Measurements from ENCODE around the gene HNRNPF. TPM values are rescaled to one million over a fixed set of nuclear protein-coding genes. Genes with fewer than 3 reads are reported as not detected.

Gene HNRNPF
- total RNA-seq, 6 experiments from 2014 or later = 106 to 160 (median 121) TPM

DNA sequence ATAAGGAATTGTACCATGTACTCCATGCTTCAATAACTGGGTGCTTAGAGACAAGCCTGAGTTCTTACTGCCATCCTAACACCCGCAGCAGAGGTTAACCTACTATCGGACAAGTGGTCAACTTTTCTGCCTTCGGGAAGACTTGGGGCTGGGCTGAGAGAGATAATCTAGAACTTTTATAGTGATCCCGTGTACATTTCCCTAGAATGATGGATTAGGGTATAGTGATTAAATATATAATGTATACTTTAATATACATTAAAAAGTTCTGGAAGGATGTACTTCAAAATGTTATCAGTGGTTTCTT is 12.2 kb upstream of the HNRNPF start:
- peaks cover 0 to 11% (median 6%) of the 10 kb centered on the region in 4 donors for H3K4me1 ChIP-seq
- ATAC-seq = no peak
- no peaks in the 10 kb centered on the region for H3K27me3 ChIP-seq
- peak overlapping the region; percentile 93 to 100 (median 95) for H3K27ac ChIP-seq
- H3K9me3 ChIP-seq = no peaks in the 10 kb centered on the region
- no peaks in the 10 kb centered on the region for H3K36me3 ChIP-seq
- no peak for DNase-seq
- intact Hi-C loops (cut with DNase I) = no loop called here
- 9% methylated on average over 4 of the region's 4 CpGs for WGBS (ENCODE audit: insufficient coverage, low coverage, low lambda C conversion rate, missing lambda C conversion rate)
- H3K4me3 ChIP-seq = peak overlapping the region; percentile 45 to 61 (median 54)
- TF ChIP-seq POLR2A (IDR thresholded peaks at IDR 0.05) = no peak
- TF ChIP-seq, protein P1, sequence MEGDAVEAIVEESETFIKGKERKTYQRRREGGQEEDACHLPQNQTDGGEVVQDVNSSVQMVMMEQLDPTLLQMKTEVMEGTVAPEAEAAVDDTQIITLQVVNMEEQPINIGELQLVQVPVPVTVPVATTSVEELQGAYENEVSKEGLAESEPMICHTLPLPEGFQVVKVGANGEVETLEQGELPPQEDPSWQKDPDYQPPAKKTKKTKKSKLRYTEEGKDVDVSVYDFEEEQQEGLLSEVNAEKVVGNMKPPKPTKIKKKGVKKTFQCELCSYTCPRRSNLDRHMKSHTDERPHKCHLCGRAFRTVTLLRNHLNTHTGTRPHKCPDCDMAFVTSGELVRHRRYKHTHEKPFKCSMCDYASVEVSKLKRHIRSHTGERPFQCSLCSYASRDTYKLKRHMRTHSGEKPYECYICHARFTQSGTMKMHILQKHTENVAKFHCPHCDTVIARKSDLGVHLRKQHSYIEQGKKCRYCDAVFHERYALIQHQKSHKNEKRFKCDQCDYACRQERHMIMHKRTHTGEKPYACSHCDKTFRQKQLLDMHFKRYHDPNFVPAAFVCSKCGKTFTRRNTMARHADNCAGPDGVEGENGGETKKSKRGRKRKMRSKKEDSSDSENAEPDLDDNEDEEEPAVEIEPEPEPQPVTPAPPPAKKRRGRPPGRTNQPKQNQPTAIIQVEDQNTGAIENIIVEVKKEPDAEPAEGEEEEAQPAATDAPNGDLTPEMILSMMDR (IDR thresholded peaks at IDR 0.05) = no peak

DNA sequence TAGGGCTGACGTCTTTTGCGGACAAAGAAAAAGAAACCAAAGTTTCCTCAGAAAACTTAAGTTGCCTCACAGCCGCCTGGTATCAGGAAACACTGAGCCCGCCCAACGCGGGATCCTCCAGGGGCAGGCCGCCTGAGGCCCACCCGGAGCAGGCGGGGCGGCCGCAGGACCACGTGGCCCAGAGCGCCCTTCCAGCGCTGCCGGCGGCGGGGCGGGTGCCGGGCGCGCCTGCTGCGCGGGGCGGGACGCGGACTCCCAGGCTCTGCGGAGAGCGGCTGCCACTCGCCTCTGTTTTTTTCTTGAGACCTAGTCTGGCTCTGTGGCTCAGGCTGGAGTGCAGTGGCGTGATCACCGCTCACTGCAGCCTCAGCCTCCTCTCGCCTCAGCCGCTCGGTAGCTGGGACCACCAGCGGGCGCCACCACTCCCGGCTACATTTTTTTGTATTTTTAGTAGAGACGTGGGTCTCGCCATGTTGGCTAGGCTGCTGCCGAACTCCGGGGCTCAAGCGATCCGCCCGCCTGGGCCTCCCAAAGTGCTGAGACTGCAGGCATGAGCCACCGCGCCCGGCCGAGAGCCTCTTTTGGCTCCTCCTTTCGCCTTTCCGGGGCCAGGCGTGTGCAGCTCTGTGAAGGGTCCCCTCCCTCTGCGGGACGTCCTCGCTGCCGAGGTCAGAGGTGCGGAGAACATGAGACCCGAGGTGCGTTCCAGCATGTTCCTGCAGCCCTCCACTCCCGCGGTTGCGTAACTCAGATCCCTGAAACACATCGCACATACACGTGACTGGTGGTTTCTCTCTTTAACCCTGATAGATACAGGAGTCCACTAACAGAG is 11.6 kb upstream of the HNRNPF start:
- peak; percentile 85 for TF ChIP-seq POLR2A (IDR thresholded peaks at IDR 0.05)
- TF ChIP-seq, protein P1 (IDR thresholded peaks at IDR 0.05) = peak in 3 of 4 donors; percentile 5 to 14 (median 7)
- peak; percentile 90 to 96 (median 94) for ATAC-seq
- peak overlapping the region; percentile 45 to 61 (median 54) for H3K4me3 ChIP-seq
- DNase-seq = peak; percentile 88 to 96 (median 95)
- H3K9me3 ChIP-seq = no peaks in the 10 kb centered on the region
- WGBS (ENCODE audit: insufficient coverage, low coverage, low lambda C conversion rate, missing lambda C conversion rate) = 2% methylated on average over 12 of the region's 63 CpGs
- intact Hi-C loops (cut with DNase I) = no loop called here
- peak overlapping the region; percentile 93 to 100 (median 95) for H3K27ac ChIP-seq
- no peaks in the 10 kb centered on the region for H3K36me3 ChIP-seq
- no peaks in the 10 kb centered on the region for H3K27me3 ChIP-seq
- H3K4me1 ChIP-seq = peaks cover 0 to 11% (median 6%) of the 10 kb centered on the region in 4 donors

DNA sequence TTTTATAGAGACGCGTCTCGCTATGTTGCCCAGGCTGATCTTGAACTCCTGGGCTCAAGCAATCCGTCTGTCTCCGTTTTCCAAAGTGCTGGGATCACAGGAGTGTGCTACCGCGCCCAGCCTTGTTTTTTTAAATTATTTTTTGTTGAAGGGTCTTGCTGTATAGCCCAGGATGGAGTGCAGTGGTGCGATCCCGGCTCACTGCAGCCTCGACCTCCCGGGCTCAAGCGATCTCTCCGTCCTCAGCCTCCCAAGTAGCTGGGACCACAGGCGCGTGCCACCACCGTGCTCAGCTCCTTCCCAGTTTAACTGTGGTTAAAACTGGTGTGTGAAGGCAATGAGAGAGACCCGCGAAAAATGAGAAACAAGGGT is 11.0 kb upstream of the HNRNPF start:
- TF ChIP-seq POLR2A (IDR thresholded peaks at IDR 0.05) = no peak
- TF ChIP-seq, protein P1 (IDR thresholded peaks at IDR 0.05) = no peak
- no peak for DNase-seq
- peak in 1 of 4 donors; percentile 3 for ATAC-seq
- 0% methylated on average over 5 of the region's 18 CpGs for WGBS (ENCODE audit: insufficient coverage, low coverage, low lambda C conversion rate, missing lambda C conversion rate)
- H3K27ac ChIP-seq = peak overlapping the region; percentile 93 to 100 (median 95)
- intact Hi-C loops (cut with DNase I) = no loop called here
- H3K27me3 ChIP-seq = no peaks in the 10 kb centered on the region
- no peaks in the 10 kb centered on the region for H3K36me3 ChIP-seq
- peak overlapping the region; percentile 45 to 61 (median 54) for H3K4me3 ChIP-seq
- no peaks in the 10 kb centered on the region for H3K9me3 ChIP-seq
- peaks cover 0 to 11% (median 6%) of the 10 kb centered on the region in 4 donors for H3K4me1 ChIP-seq

DNA sequence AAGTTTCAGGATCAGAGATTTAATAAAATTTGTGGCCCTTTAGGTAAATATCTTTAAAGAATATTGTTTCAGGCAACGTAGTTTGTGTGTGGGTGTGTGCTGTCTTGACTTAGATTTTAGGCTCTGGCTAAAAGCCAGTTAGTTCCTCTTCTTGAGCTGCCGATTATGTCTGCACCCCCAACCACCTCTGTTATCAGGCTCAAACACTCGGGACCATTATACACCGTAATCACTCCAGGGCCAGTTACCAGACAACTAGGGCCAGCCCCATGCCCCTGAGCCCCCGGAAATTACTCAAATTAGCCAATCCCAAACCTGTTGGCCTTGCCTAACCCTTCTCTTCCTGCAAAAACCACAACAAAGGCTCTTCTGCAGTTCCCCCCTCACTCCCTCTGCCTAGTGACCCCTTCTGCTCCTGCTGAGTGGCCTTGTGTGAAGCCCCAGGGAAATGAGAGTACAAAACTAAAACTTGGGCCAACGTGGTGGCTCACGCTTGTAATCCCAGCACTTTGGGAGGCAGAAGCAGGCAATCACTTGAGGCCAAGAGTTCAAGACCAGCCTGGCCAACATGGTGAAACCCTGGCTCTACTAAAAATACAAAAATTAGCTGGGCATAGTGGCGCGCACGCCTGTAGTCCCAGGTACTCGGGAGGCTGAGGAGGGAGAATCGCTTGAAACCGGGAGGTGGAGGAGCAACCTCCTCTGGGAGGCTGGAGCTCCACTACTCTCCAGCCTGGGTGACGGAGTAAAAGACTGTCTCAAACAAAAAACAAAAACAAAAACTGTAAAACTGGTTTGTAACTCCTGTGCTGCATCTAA is 9.2 kb upstream of the HNRNPF start:
- ATAC-seq = peak in 1 of 4 donors; percentile 12
- no peak for TF ChIP-seq POLR2A (IDR thresholded peaks at IDR 0.05)
- Histone ChIP-seq H3K4me3 (no peak overlapping the region), H3K27me3 (no peaks in the 10 kb centered on the region), H3K9me3 (no peaks in the 10 kb centered on the region), H3K27ac (peak overlapping the region in 1 of 3 donors; percentile 18), H3K36me3 (no peaks in the 10 kb centered on the region), H3K4me1 (peaks cover 0 to 9% (median 5%) of the 10 kb centered on the region in 4 donors)
- 70% methylated on average over 13 of the region's 14 CpGs for WGBS (ENCODE audit: insufficient coverage, low coverage, low lambda C conversion rate, missing lambda C conversion rate)
- DNase-seq = no peak
- intact Hi-C loops (cut with DNase I) = no loop called here
